B cell (primary cell): ENCODE measurements around the gene RBM44. TPM values are rescaled to one million over a fixed set of nuclear protein-coding genes. Genes with fewer than 3 reads are reported as not detected.

ENCODE experiments used
- ATAC-seq: fragments of 200-7000 bp; cut with Tn5 transposase; one replicate; pipeline ENCODE4 v1.10.0; 2021; ENCODE audit warnings: low read depth, mild to moderate bottlenecking, moderate number of reproducible peaks, moderate library complexity
- CTCF ChIA-PET: fragments of 350-600 bp; sonication (Branson Sonifier 250); formaldehyde crosslinking; loops from one replicate; lab custom pipeline; 2021; ENCODE audit warnings: antibody characterized with exemption, inconsistent platforms; lab: Charles Lee
- POLR2A ChIA-PET: fragments of 350-600 bp; sonication (Branson Sonifier 250); formaldehyde crosslinking; loops from one replicate; lab custom pipeline; 2021; ENCODE audit warnings: antibody characterized with exemption; lab: Charles Lee
- DNase-seq: peaks from one replicate; pipeline ENCODE4 v3.0.0; 2013
- H2AFZ ChIP-seq: 2 replicates; pipeline ENCODE4 v1.6.1; 2012; ENCODE audit warnings: mild to moderate bottlenecking, low read depth, low read length; ENCODE audit not compliant: insufficient read depth, poor library complexity, severe bottlenecking
- H3K27ac ChIP-seq, 2 donors: 1 replicate in 1 of 2; 2 replicates in 1 of 2; pipeline ENCODE4 v1.5.1; 2012 to 2013; ENCODE audit warnings: low read length in 2 of 2, mild to moderate bottlenecking in 2 of 2, moderate library complexity in 1 of 2
- H3K27me3 ChIP-seq, 4 experiments: fragments of 200-600 bp in 1 of 4; sonication (generic) in 1 of 4; replicated peaks in 1 of 4; 1 replicate in 2 of 4; 2 replicates in 2 of 4; pipeline versions ENCODE4 v1.6.1 to v1.7.0; 2013 to 2016; ENCODE audit warnings: low read length in 3 of 4, mild to moderate bottlenecking in 2 of 4, mixed read lengths in 1 of 4, moderate library complexity in 1 of 4; ENCODE audit not compliant: insufficient read depth in 4 of 4, control insufficient read depth in 3 of 4; ENCODE audit errors: control extremely low read depth in 1 of 4
- H3K36me3 ChIP-seq, 2 experiments: replicated peaks in 1 of 2; 1 replicate in 1 of 2; 2 replicates in 1 of 2; pipeline versions ENCODE4 v1.6.1 to v1.7.1; 2013; ENCODE audit warnings: low read length in 1 of 2; ENCODE audit not compliant: insufficient read depth in 2 of 2, control insufficient read depth in 1 of 2; ENCODE audit errors: control extremely low read depth in 1 of 2, extremely low read depth in 1 of 2
- H3K4me1 ChIP-seq, 2 donors: fragments of 200-600 bp in 1 of 2; sonication (generic) in 1 of 2; 1 replicate in 1 of 2; 2 replicates in 1 of 2; pipeline versions ENCODE4 v1.5.1 to v1.6.1; 2013 to 2017; ENCODE audit warnings: low read length in 2 of 2; ENCODE audit not compliant: control insufficient read depth in 2 of 2, insufficient read depth in 2 of 2
- H3K4me2 ChIP-seq: replicated peaks from 2 replicates; pipeline ENCODE3; 2012; ENCODE audit warnings: mild to moderate bottlenecking, low read depth, low read length; ENCODE audit not compliant: poor library complexity, severe bottlenecking
- H3K4me3 ChIP-seq, 5 experiments: fragments of 200-600 bp in 1 of 5; sonication (generic) in 1 of 5; 1 replicate in 3 of 5; 2 replicates in 2 of 5; pipeline versions ENCODE4 v1.5.1 to v1.7.0; 2011 to 2016; ENCODE audit warnings: low read length in 4 of 5, mild to moderate bottlenecking in 4 of 5, low read depth in 2 of 5, control low read depth in 1 of 5, moderate library complexity in 1 of 5; ENCODE audit not compliant: insufficient read depth in 1 of 5; ENCODE audit errors: control extremely low read depth in 1 of 5, extremely low read depth in 1 of 5
- H3K79me2 ChIP-seq: fragments of 200-600 bp; sonication (generic); one replicate; pipeline ENCODE4 v1.6.0; 2016; ENCODE audit warnings: low read length; ENCODE audit not compliant: control insufficient read depth, insufficient read depth
- H3K9ac ChIP-seq: fragments of 200-600 bp; sonication (generic); 2 replicates; pipeline ENCODE4 v1.6.1; 2017; ENCODE audit warnings: mild to moderate bottlenecking, low read length, moderate library complexity
- H3K9me3 ChIP-seq, 3 donors: one replicate each; pipeline versions ENCODE4 v1.6.1 to v1.7.1; 2013; ENCODE audit warnings: low read length in 2 of 3; ENCODE audit not compliant: control insufficient read depth in 2 of 3, insufficient read depth in 1 of 3; ENCODE audit errors: control extremely low read depth in 1 of 3
- H4K20me1 ChIP-seq: 2 replicates; pipeline ENCODE4 v1.6.0; 2012; ENCODE audit warnings: mild to moderate bottlenecking, low read length; ENCODE audit not compliant: insufficient read depth, control insufficient read depth, poor library complexity, severe bottlenecking
- H3K27ac Mint-ChIP-seq: one replicate; pipeline ENCODE4 v1.8.0; 2021; ENCODE audit warnings: mixed read lengths
- H3K27me3 Mint-ChIP-seq: one replicate; pipeline ENCODE4 v1.8.0; 2021; ENCODE audit warnings: mixed read lengths
- H3K4me1 Mint-ChIP-seq: one replicate; pipeline ENCODE4 v1.8.0; 2021; ENCODE audit warnings: mixed read lengths
- H3K4me3 Mint-ChIP-seq: one replicate; pipeline ENCODE4 v1.8.0; 2021; ENCODE audit warnings: mixed read lengths
- H3K9me3 Mint-ChIP-seq: one replicate; pipeline ENCODE4 v1.8.0; 2022; ENCODE audit warnings: mixed read lengths; ENCODE audit not compliant: insufficient read depth
- EZH2 ChIP-seq: IDR thresholded peaks from 2 replicates; pipeline ENCODE4 v1.6.1; 2012; ENCODE audit warnings: borderline replicate concordance, low read depth, mild to moderate bottlenecking, moderate library complexity, low read length; ENCODE audit not compliant: insufficient read depth, poor library complexity, severe bottlenecking
- WGBS: methylation state at CpG from one replicate; pipeline ENCODE4 v1.1.5; 2013; ENCODE audit warnings: missing lambda C conversion rate; ENCODE audit not compliant: insufficient coverage; 5-methylcytosine and 5-hydroxymethylcytosine counted together
- intact Hi-C: fragments of 100-400 bp; cut with micrococcal nuclease; formaldehyde crosslinking; loops from one replicate; pipeline ENCODE4 v1.10.0; 2022
- polyA plus RNA-seq: library from polyadenylated mRNA; depleted of rRNA; stranded (reverse); fragments of >200 nt; gene quantifications from 2 replicates; pipeline ENCODE4 v1.2.3, GENCODE V29; 2012
- total RNA-seq, 2 donors: library from RNA; stranded (reverse); fragments of 120-200 nt in 1 of 2; gene quantifications; 1 replicate in 1 of 2; 2 replicates in 1 of 2; pipeline versions ENCODE4 v1.2.3 to v1.2.4, GENCODE V29; 2013 to 2022
- TF ChIP-seq, protein P1 (sequence below): fragments of 200-600 bp; IDR thresholded peaks from one replicate; pipeline ENCODE4 v1.8.0; 2022; ENCODE audit warnings: antibody characterized with exemption, mild to moderate bottlenecking

The RBM44 gene
- total and polyA plus RNA-seq, 2 donors (not counting 1 experiment from before 2014, with no cell fraction given) = 0.39 to 1.3 TPM

- Histone ChIP-seq H3K4me1 (no peaks in the 10 kb centered on the region), H2AFZ (no peak overlapping the region), H3K36me3 (no peaks in the 10 kb centered on the region), H3K27ac (no peak overlapping the region), H3K4me3 (no peak overlapping the region), H3K4me2 (no peak overlapping the region), H3K9ac (no peak overlapping the region), H4K20me1 (no peaks in the 10 kb centered on the region), H3K9me3 (no peaks in the 10 kb centered on the region), H3K27me3 (no peaks in the 10 kb centered on the region), H3K79me2 (no peaks in the 10 kb centered on the region)
- no peaks in the 10 kb centered on the region for H3K4me1 Mint-ChIP-seq
- H3K27me3 Mint-ChIP-seq = no peaks in the 10 kb centered on the region
- no peaks in the 10 kb centered on the region for H3K9me3 Mint-ChIP-seq
- no peak overlapping the region for H3K27ac Mint-ChIP-seq
- no peak for ATAC-seq
- WGBS = no CpG with 5 or more reads among the region's 2 CpGs
- TF ChIP-seq, protein P1, sequence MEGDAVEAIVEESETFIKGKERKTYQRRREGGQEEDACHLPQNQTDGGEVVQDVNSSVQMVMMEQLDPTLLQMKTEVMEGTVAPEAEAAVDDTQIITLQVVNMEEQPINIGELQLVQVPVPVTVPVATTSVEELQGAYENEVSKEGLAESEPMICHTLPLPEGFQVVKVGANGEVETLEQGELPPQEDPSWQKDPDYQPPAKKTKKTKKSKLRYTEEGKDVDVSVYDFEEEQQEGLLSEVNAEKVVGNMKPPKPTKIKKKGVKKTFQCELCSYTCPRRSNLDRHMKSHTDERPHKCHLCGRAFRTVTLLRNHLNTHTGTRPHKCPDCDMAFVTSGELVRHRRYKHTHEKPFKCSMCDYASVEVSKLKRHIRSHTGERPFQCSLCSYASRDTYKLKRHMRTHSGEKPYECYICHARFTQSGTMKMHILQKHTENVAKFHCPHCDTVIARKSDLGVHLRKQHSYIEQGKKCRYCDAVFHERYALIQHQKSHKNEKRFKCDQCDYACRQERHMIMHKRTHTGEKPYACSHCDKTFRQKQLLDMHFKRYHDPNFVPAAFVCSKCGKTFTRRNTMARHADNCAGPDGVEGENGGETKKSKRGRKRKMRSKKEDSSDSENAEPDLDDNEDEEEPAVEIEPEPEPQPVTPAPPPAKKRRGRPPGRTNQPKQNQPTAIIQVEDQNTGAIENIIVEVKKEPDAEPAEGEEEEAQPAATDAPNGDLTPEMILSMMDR = no peak
- no peak for TF ChIP-seq EZH2
- DNase-seq = no peak
- ChIA-PET POLR2A (no interaction called here), CTCF (no interaction called here)
- H3K4me3 Mint-ChIP-seq = no peak overlapping the region
- intact Hi-C loops = no loop called here
Measured at GRCh38 chr2:237819231-237819630, 20.7 kb downstream of the RBM44 start.

- Histone ChIP-seq H3K79me2 (no peaks in the 10 kb centered on the region), H2AFZ (no peak overlapping the region), H3K9ac (no peak overlapping the region), H3K4me2 (no peak overlapping the region), H4K20me1 (no peaks in the 10 kb centered on the region), H3K4me3 (no peak overlapping the region), H3K27me3 (no peaks in the 10 kb centered on the region), H3K27ac (no peak overlapping the region), H3K36me3 (no peaks in the 10 kb centered on the region), H3K9me3 (no peaks in the 10 kb centered on the region), H3K4me1 (no peaks in the 10 kb centered on the region)
- DNase-seq (no peak), ATAC-seq (no peak)
- Mint-ChIP-seq H3K4me3 (no peak overlapping the region), H3K27me3 (no peaks in the 10 kb centered on the region), H3K27ac (no peak overlapping the region), H3K4me1 (no peaks in the 10 kb centered on the region), H3K9me3 (no peaks in the 10 kb centered on the region)
- ChIA-PET POLR2A (no interaction called here), CTCF (no interaction called here)
- no peak for TF ChIP-seq EZH2
- TF ChIP-seq, protein P1 = no peak
- intact Hi-C loops = no loop called here
- 100% methylated on average over 1 of the region's 2 CpGs for WGBS
Measured at GRCh38 chr2:237820421-237820820, 21.8 kb downstream of the RBM44 start.
